Stimulated activated CD8-positive, alpha-beta memory T cell treated with anti-CD3 and anti-CD28 coated beads, Interleukin-7, amount 100 ng/mL, for 4 hours (primary cell): ENCODE results near the gene CCDC88C.

Source experiments
- DNase-seq, 2 donors: peaks; one replicate each; pipeline ENCODE4 v3.0.0-alpha.2; 2020; ENCODE audit warnings: low read depth in 2 of 2

Gene CCDC88C

GRCh38 chr14:91344096-91344495, 73.5 kb downstream of the CCDC88C start:
- DNase-seq = no peak

- no peak for DNase-seq
These were observed 74.6 kb downstream of the CCDC88C start for GRCh38 chr14:91343051-91343450.

GRCh38 chr14:91342206-91342760, 75.3 kb downstream of the CCDC88C start:
- no peak for DNase-seq

- DNase-seq = no peak
These were observed 75.9 kb downstream of the CCDC88C start for GRCh38 chr14:91341751-91342154.

GRCh38 chr14:91341334-91341733, 76.3 kb downstream of the CCDC88C start:
- no peak for DNase-seq

GRCh38 chr14:91339671-91340369, 77.8 kb downstream of the CCDC88C start:
- no peak for DNase-seq

- no peak for DNase-seq
These were observed 78.5 kb downstream of the CCDC88C start for GRCh38 chr14:91339076-91339475.

- no peak for DNase-seq
These were observed 79.2 kb downstream of the CCDC88C start for GRCh38 chr14:91338379-91338778.

- no peak for DNase-seq
These were observed 79.8 kb downstream of the CCDC88C start for GRCh38 chr14:91337699-91338335.

- no peak for DNase-seq
These were observed 81.5 kb downstream of the CCDC88C start for GRCh38 chr14:91336093-91336450.

- DNase-seq = no peak
These were observed 82.2 kb downstream of the CCDC88C start for GRCh38 chr14:91335191-91336092.

- DNase-seq = no peak
These were observed 84.0 kb downstream of the CCDC88C start for GRCh38 chr14:91333650-91334039.

GRCh38 chr14:91332986-91333649, 84.5 kb downstream of the CCDC88C start:
- no peak for DNase-seq

GRCh38 chr14:91332171-91332985, 85.2 kb downstream of the CCDC88C start:
- DNase-seq = no peak

- no peak for DNase-seq
These were observed 85.9 kb downstream of the CCDC88C start for GRCh38 chr14:91331721-91332120.

GRCh38 chr14:91330856-91331255, 86.8 kb downstream of the CCDC88C start:
- no peak for DNase-seq

- no peak for DNase-seq
These were observed 87.4 kb downstream of the CCDC88C start for GRCh38 chr14:91330096-91330696.

- no peak for DNase-seq
These were observed 88.1 kb downstream of the CCDC88C start for GRCh38 chr14:91329486-91330014.

GRCh38 chr14:91328313-91329050, 89.1 kb downstream of the CCDC88C start:
- no peak for DNase-seq
